Mesendoderm (in vitro differentiated cells): Measurements from ENCODE around the gene GPR39.

Experiments used
- DNase-seq: peaks from one replicate; pipeline ENCODE4 v3.0.0; 2013
- H2AK5ac ChIP-seq: 2 replicates; pipeline ENCODE4 v1.6.1; 2013; ENCODE audit warnings: low read length, inconsistent platforms
- H2BK120ac ChIP-seq: 2 replicates; pipeline ENCODE4 v1.6.1; 2013; ENCODE audit warnings: low read depth, mild to moderate bottlenecking, low read length, moderate library complexity, mixed read lengths
- H2BK15ac ChIP-seq: replicated peaks from 2 replicates; pipeline ENCODE4 v1.6.1; 2013; ENCODE audit warnings: low read depth, mild to moderate bottlenecking, moderate library complexity
- H2BK5ac ChIP-seq: 2 replicates; pipeline ENCODE4 v1.6.1; 2013; ENCODE audit warnings: low read length, inconsistent platforms
- H3K18ac ChIP-seq: 2 replicates; pipeline ENCODE4 v1.6.1; 2013; ENCODE audit warnings: mild to moderate bottlenecking, low read length, mixed read lengths
- H3K23ac ChIP-seq: one replicate; pipeline ENCODE4 v1.6.1; 2013; ENCODE audit warnings: low read length
- H3K27ac ChIP-seq: 2 replicates; pipeline ENCODE4 v1.5.1; 2013; ENCODE audit warnings: low read depth, mild to moderate bottlenecking, inconsistent platforms, low read length, moderate library complexity
- H3K27me3 ChIP-seq: 2 replicates; pipeline ENCODE4 v1.6.1; 2013; ENCODE audit warnings: low read length, control low read depth, mild to moderate bottlenecking, inconsistent platforms; ENCODE audit not compliant: insufficient read depth, poor library complexity
- H3K36me3 ChIP-seq: 2 replicates; pipeline ENCODE4 v1.6.1; 2013; ENCODE audit warnings: low read length, inconsistent platforms; ENCODE audit not compliant: control insufficient read depth, insufficient read depth
- H3K4ac ChIP-seq: one replicate; pipeline ENCODE4 v1.6.1; 2013; ENCODE audit warnings: low read depth, mild to moderate bottlenecking, low read length, moderate library complexity
- H3K4me1 ChIP-seq: 2 replicates; pipeline ENCODE4 v1.6.1; 2013; ENCODE audit warnings: low read depth, low read length, inconsistent platforms; ENCODE audit not compliant: control insufficient read depth
- H3K4me2 ChIP-seq: 2 replicates; pipeline ENCODE4 v1.6.1; 2013; ENCODE audit warnings: low read length
- H3K4me3 ChIP-seq: 2 replicates; pipeline ENCODE4 v1.5.1; 2013; ENCODE audit warnings: mild to moderate bottlenecking, low read length
- H3K56ac ChIP-seq: one replicate; pipeline ENCODE4 v1.6.1; 2013; ENCODE audit warnings: low read length
- H3K79me1 ChIP-seq: 2 replicates; pipeline ENCODE4 v1.6.1; 2013; ENCODE audit warnings: low read length, inconsistent platforms
- H3K79me2 ChIP-seq: 2 replicates; pipeline ENCODE4 v1.6.1; 2013; ENCODE audit warnings: mild to moderate bottlenecking, low read length; ENCODE audit not compliant: control insufficient read depth, insufficient read depth
- H3K9ac ChIP-seq: 2 replicates; pipeline ENCODE4 v1.6.1; 2013; ENCODE audit warnings: low read length, inconsistent platforms
- H4K5ac ChIP-seq: one replicate; pipeline ENCODE4 v1.6.1; 2013; ENCODE audit warnings: low read length
- H4K8ac ChIP-seq: one replicate; pipeline ENCODE4 v1.6.1; 2013; ENCODE audit warnings: low read depth, mild to moderate bottlenecking, control low read depth, low read length, moderate library complexity
- WGBS: extraction: QIAGEN DNeasy Blood & Tissue Kit; methylation state at CpG from one replicate; pipeline ENCODE4 v1.1.7; 2013; ENCODE audit warnings: low lambda C conversion rate, missing lambda C conversion rate; ENCODE audit not compliant: insufficient coverage; ENCODE audit errors: extremely low coverage; 5-methylcytosine and 5-hydroxymethylcytosine counted together

Gene GPR39

DNA sequence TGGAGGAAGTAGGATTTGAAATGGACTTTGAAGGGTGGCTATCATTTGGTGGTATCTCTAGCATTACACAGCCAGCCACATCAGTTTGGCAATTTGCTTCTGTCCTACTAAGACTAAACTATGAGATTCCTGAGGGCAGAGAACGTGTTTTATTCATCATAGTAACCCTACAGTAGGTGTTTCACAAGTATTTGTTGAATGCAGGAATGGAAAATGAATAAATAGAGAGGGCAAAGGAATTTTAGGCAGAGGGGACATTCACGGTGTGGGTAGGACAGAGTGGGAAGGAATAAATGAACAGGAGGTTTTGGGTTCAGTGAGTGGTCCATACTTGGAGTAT is 15.7 kb upstream of the GPR39 start:
- Histone ChIP-seq H3K36me3 (no peaks in the 10 kb centered on the region), H3K56ac (no peak overlapping the region), H3K4me1 (peaks cover 11% of the 10 kb centered on the region), H3K9ac (no peak overlapping the region), H2BK5ac (no peak overlapping the region), H2BK120ac (no peak overlapping the region), H3K23ac (no peak overlapping the region), H3K4me2 (no peak overlapping the region), H3K18ac (peak overlapping the region; percentile 47), H4K5ac (no peak overlapping the region), H2BK15ac (no peak overlapping the region), H3K79me2 (no peaks in the 10 kb centered on the region), H3K79me1 (no peaks in the 10 kb centered on the region), H3K4ac (no peak overlapping the region), H3K27ac (no peak overlapping the region), H2AK5ac (no peak overlapping the region), H3K4me3 (no peak overlapping the region), H3K27me3 (no peaks in the 10 kb centered on the region), H4K8ac (no peak overlapping the region)
- DNase-seq = no peak
- no CpG with 5 or more reads among the region's 2 CpGs for WGBS

DNA sequence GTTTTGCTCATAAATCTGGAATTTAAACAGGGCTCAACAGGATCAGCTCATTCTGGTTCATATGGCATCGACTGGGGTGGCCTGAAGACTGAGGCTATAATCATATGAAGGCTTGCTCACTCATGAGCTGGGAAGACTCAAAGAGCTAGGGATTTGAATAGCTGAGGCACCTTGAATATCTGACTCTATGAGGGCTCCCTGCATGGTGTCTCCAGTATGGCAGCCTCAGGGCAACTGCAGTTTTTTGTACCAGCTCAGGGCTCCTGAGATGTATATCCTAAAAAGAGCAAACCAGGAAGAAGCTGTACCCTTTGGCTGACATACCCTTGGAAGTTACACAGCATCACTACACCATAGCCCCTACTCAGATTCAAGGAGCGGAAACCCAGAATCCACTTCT is 15.3 kb upstream of the GPR39 start:
- Histone ChIP-seq H3K4me3 (no peak overlapping the region), H4K8ac (no peak overlapping the region)
- no CpG with 5 or more reads among the region's 2 CpGs for WGBS

DNA sequence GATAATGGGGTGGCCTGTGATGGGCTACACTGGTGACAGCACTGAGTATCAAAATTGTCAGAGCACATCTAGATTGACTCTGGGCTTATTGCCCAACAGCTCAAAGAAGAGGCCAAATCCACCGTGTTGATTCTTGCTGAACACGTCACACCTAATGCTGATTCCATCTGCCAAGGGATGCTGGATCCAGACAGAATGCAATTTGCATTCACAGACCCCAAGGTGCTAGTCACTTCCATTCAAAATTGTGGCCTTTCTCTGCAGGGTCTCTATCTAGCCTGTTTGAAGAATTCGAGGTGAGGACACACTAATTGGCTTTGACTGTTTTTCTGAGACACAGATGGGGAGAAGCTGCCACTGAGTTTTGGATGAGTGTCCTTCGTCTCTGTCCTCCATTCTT is 13.5 kb upstream of the GPR39 start:
- Histone ChIP-seq H3K36me3 (no peaks in the 10 kb centered on the region), H3K27me3 (no peaks in the 10 kb centered on the region), H2BK5ac (peak overlapping the region; percentile 100), H2AK5ac (peak overlapping the region; percentile 35), H3K23ac (no peak overlapping the region), H3K79me1 (no peaks in the 10 kb centered on the region), H3K27ac (peak overlapping the region; percentile 96), H3K4ac (peak overlapping the region; percentile 85), H3K4me2 (no peak overlapping the region), H3K9ac (peak overlapping the region; percentile 3), H3K4me3 (no peak overlapping the region), H3K56ac (peak overlapping the region; percentile 72), H4K8ac (no peak overlapping the region), H2BK15ac (no peak overlapping the region), H2BK120ac (peak overlapping the region; percentile 13), H4K5ac (no peak overlapping the region), H3K4me1 (peaks cover 21% of the 10 kb centered on the region), H3K79me2 (no peaks in the 10 kb centered on the region), H3K18ac (peak overlapping the region; percentile 88)
- peak; percentile 98 for DNase-seq
- no CpG with 5 or more reads among the region's 4 CpGs for WGBS

More for the DNA sequence above, 15.3 kb upstream of the GPR39 start:
- Histone ChIP-seq H2BK5ac (no peak overlapping the region), H3K4me2 (no peak overlapping the region), H3K18ac (no peak overlapping the region), H3K36me3 (no peaks in the 10 kb centered on the region), H3K9ac (no peak overlapping the region), H3K27me3 (no peaks in the 10 kb centered on the region), H4K5ac (no peak overlapping the region), H2BK120ac (no peak overlapping the region), H2AK5ac (no peak overlapping the region), H3K23ac (no peak overlapping the region), H3K4me1 (peaks cover 11% of the 10 kb centered on the region), H3K79me1 (no peaks in the 10 kb centered on the region), H2BK15ac (no peak overlapping the region), H3K4ac (no peak overlapping the region), H3K56ac (no peak overlapping the region), H3K79me2 (no peaks in the 10 kb centered on the region), H3K27ac (no peak overlapping the region)
- DNase-seq = no peak

DNA sequence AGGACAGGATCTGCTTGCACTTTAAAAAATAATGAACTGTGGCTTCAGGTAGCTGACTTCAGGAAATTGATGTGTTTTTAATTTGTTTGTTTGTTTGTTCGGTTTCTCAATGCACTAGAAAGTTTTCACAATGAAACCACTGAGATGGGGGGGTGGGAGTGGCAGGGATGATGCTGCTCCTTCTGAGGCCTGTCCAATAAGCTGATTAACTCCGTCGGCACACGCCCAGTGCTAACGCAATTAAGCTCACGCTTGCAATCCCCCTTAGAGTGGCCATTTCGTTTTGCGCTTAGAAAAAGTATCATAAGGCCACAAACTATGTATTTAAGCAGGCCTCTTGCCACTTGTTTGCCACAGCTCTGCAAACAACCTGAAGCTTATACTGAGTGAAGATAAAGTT is 12.5 kb upstream of the GPR39 start:
- peak overlapping the region; percentile 71 for H3K56ac ChIP-seq
- no peak overlapping the region for H3K4me2 ChIP-seq
- H3K9ac ChIP-seq = peak overlapping the region; percentile 59
- no peak overlapping the region for H3K4me3 ChIP-seq
- H3K79me2 ChIP-seq = no peaks in the 10 kb centered on the region
- peak overlapping the region; percentile 96 for H3K4ac ChIP-seq
- H3K4me1 ChIP-seq = peaks cover 22% of the 10 kb centered on the region
- no peaks in the 10 kb centered on the region for H3K27me3 ChIP-seq
- H3K18ac ChIP-seq = peak overlapping the region; percentile 81
- peak overlapping the region; percentile 73 for H4K5ac ChIP-seq
- H3K79me1 ChIP-seq = no peaks in the 10 kb centered on the region
- no peak overlapping the region for H3K23ac ChIP-seq
- no peak overlapping the region for H4K8ac ChIP-seq
- peak overlapping the region; percentile 100 for H2BK5ac ChIP-seq
- H3K36me3 ChIP-seq = no peaks in the 10 kb centered on the region
- no peak overlapping the region for H2BK15ac ChIP-seq
- H2BK120ac ChIP-seq = peak overlapping the region; percentile 100
- peak; percentile 76 for DNase-seq
- H2AK5ac ChIP-seq = no peak overlapping the region
- peak overlapping the region; percentile 96 for H3K27ac ChIP-seq
- no CpG with 5 or more reads among the region's 8 CpGs for WGBS

DNA sequence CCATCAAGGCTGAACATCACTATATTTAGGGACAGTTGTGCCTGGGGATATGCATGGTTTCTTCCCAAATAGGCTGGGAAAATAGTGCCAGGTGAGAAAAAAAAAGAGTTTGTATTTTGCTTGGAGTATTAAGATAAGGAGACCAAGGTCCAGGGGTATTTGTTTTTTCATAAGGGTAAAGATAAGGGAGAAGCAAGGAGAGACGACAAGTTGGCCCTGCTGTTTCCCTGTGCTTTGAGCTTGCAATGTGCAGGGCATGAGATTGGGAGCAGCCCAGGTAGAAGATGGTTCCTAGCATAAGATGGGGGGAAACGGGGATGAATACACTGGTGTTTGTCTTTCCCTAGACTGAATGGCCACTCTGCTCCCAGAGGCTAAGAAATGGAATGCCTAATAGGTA is 8.8 kb upstream of the GPR39 start:
- peaks cover 26% of the 10 kb centered on the region for H3K4me1 ChIP-seq
- no peak overlapping the region for H3K23ac ChIP-seq
- H4K5ac ChIP-seq = no peak overlapping the region
- H3K4me3 ChIP-seq = no peak overlapping the region
- H3K9ac ChIP-seq = no peak overlapping the region
- no peaks in the 10 kb centered on the region for H3K27me3 ChIP-seq
- no peak overlapping the region for H2BK120ac ChIP-seq
- H3K56ac ChIP-seq = peak overlapping the region; percentile 17
- no CpG with 5 or more reads among the region's 2 CpGs for WGBS
- H4K8ac ChIP-seq = no peak overlapping the region
- H2AK5ac ChIP-seq = peak overlapping the region; percentile 87
- H2BK5ac ChIP-seq = peak overlapping the region; percentile 13
- no peaks in the 10 kb centered on the region for H3K79me1 ChIP-seq
- H3K4ac ChIP-seq = no peak overlapping the region
- no peak overlapping the region for H3K4me2 ChIP-seq
- no peaks in the 10 kb centered on the region for H3K36me3 ChIP-seq
- no peak for DNase-seq
- H2BK15ac ChIP-seq = no peak overlapping the region
- H3K18ac ChIP-seq = no peak overlapping the region
- H3K79me2 ChIP-seq = no peaks in the 10 kb centered on the region
- no peak overlapping the region for H3K27ac ChIP-seq

DNA sequence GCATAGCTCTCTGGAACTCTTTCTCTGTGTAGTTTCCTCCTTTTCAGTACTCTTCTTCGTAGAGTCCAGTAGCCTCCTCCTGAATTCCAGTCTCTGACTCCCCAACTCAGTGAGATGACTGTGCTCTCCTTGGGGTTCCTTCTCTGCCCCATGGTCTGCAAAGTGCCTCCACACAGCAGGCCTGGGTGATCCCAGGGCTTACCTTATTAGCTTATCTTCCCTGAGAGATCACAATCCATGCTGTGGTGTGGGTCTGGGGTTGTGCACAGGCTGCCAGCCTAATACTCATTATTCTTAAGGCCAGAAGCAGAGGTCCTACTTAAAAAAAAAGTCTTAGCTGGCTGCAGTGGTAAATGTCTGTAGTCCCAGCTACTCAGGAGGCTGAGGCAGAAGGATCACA is 4.6 kb upstream of the GPR39 start:
- no peaks in the 10 kb centered on the region for H3K27me3 ChIP-seq
- H2AK5ac ChIP-seq = no peak overlapping the region
- peaks cover 16% of the 10 kb centered on the region for H3K4me1 ChIP-seq
- H3K4ac ChIP-seq = no peak overlapping the region
- H3K27ac ChIP-seq = no peak overlapping the region
- no peak overlapping the region for H4K5ac ChIP-seq
- H3K56ac ChIP-seq = peak overlapping the region; percentile 10
- no peak overlapping the region for H2BK120ac ChIP-seq
- WGBS = no CpG with 5 or more reads among the region's 1 CpG
- no peak overlapping the region for H3K4me3 ChIP-seq
- H3K79me1 ChIP-seq = no peaks in the 10 kb centered on the region
- H3K9ac ChIP-seq = no peak overlapping the region
- no peaks in the 10 kb centered on the region for H3K79me2 ChIP-seq
- H3K4me2 ChIP-seq = no peak overlapping the region
- H3K23ac ChIP-seq = no peak overlapping the region
- H3K36me3 ChIP-seq = no peaks in the 10 kb centered on the region
- peak; percentile 48 for DNase-seq
- no peak overlapping the region for H2BK15ac ChIP-seq
- H4K8ac ChIP-seq = no peak overlapping the region
- H2BK5ac ChIP-seq = no peak overlapping the region
- no peak overlapping the region for H3K18ac ChIP-seq
